ENCODE results near the gene MAP7D1. TPM values are rescaled to one million over a fixed set of nuclear protein-coding genes. Genes with fewer than 3 reads are reported as not detected.
"Not testable (repeated sequence)": the region's sequence is repeated elsewhere in the genome, so short reads cannot be mapped to it uniquely, and the experiment has no call there.

MAP7D1 gene
- total RNA-seq, 1 experiment from 2014 or later: 146 TPM

- peaks cover 28% of the 10 kb centered on the region for H3K27me3 ChIP-seq (ENCODE audit: control insufficient read depth, insufficient read depth, low read length)
- H3K36me3 ChIP-seq (replicated peaks; ENCODE audit: control insufficient read depth, insufficient read depth, low read length): no peaks in the 10 kb centered on the region; the same call in 1 of the 2 replicates
- H3K4me3 ChIP-seq (ENCODE audit: insufficient read depth, low read depth, low read length): no peak overlapping the region
- DNase-seq: no peak
These were observed 2.5 kb upstream of the MAP7D1 start for GRCh38 chr1:36153476-36153875.

- Histone ChIP-seq H3K4me3 (ENCODE audit: insufficient read depth, low read depth, low read length) (no peak overlapping the region), H3K27me3 (ENCODE audit: control insufficient read depth, insufficient read depth, low read length) (peaks cover 28% of the 10 kb centered on the region), H3K36me3 (replicated peaks; ENCODE audit: control insufficient read depth, insufficient read depth, low read length) (no peaks in the 10 kb centered on the region; the same call in 1 of the 2 replicates)
- DNase-seq: no peak
These were observed 1.6 kb upstream of the MAP7D1 start for GRCh38 chr1:36154335-36154734.

- DNase-seq: peak; percentile 73
- Histone ChIP-seq H3K36me3 (replicated peaks; ENCODE audit: control insufficient read depth, insufficient read depth, low read length) (peaks cover 1% of the 10 kb centered on the region; the same call in 1 of the 2 replicates), H3K4me3 (ENCODE audit: insufficient read depth, low read depth, low read length) (peak overlapping the region; percentile 89), H3K27me3 (ENCODE audit: control insufficient read depth, insufficient read depth, low read length) (peaks cover 28% of the 10 kb centered on the region)
These were observed 1.1 kb upstream of the MAP7D1 start for GRCh38 chr1:36154765-36155407.

GRCh38 chr1:36156329-36157114, 562 bp downstream of the MAP7D1 start:
- peak; percentile 96 for DNase-seq
- Histone ChIP-seq H3K36me3 (replicated peaks; ENCODE audit: control insufficient read depth, insufficient read depth, low read length) (peaks cover 1% of the 10 kb centered on the region; the same call in 1 of the 2 replicates), H3K27me3 (ENCODE audit: control insufficient read depth, insufficient read depth, low read length) (peaks cover 27% of the 10 kb centered on the region), H3K4me3 (ENCODE audit: insufficient read depth, low read depth, low read length) (peak overlapping the region; percentile 89)

GRCh38 chr1:36157115-36157903, 1.3 kb downstream of the MAP7D1 start:
- peak overlapping the region; percentile 89 for H3K4me3 ChIP-seq (ENCODE audit: insufficient read depth, low read depth, low read length)
- H3K36me3 ChIP-seq (replicated peaks; ENCODE audit: control insufficient read depth, insufficient read depth, low read length): peaks cover 1% of the 10 kb centered on the region; the same call in 1 of the 2 replicates
- peak; percentile 79 for DNase-seq
- peaks cover 26% of the 10 kb centered on the region for H3K27me3 ChIP-seq (ENCODE audit: control insufficient read depth, insufficient read depth, low read length)

- DNase-seq: no peak
- peaks cover 21% of the 10 kb centered on the region for H3K27me3 ChIP-seq (ENCODE audit: control insufficient read depth, insufficient read depth, low read length)
- peaks cover 1% of the 10 kb centered on the region; the same call in 1 of the 2 replicates for H3K36me3 ChIP-seq (replicated peaks; ENCODE audit: control insufficient read depth, insufficient read depth, low read length)
- no peak overlapping the region; the same call in 1 of the 2 replicates for H3K4me3 ChIP-seq (ENCODE audit: insufficient read depth, low read depth, low read length)
These were observed 2.2 kb downstream of the MAP7D1 start for GRCh38 chr1:36157973-36158826.

GRCh38 chr1:36158827-36159252, 2.9 kb downstream of the MAP7D1 start:
- DNase-seq; H3K4me3 ChIP-seq (ENCODE audit: insufficient read depth, low read depth, low read length); H3K36me3 ChIP-seq (replicated peaks; ENCODE audit: control insufficient read depth, insufficient read depth, low read length): not testable (repeated sequence)
- peaks cover 14% of the 10 kb centered on the region for H3K27me3 ChIP-seq (ENCODE audit: control insufficient read depth, insufficient read depth, low read length)

GRCh38 chr1:36159614-36160387, 3.8 kb downstream of the MAP7D1 start:
- H3K4me3 ChIP-seq (ENCODE audit: insufficient read depth, low read depth, low read length): no peak overlapping the region
- peaks cover 6% of the 10 kb centered on the region for H3K27me3 ChIP-seq (ENCODE audit: control insufficient read depth, insufficient read depth, low read length)
- H3K36me3 ChIP-seq (replicated peaks; ENCODE audit: control insufficient read depth, insufficient read depth, low read length): peaks cover 1% of the 10 kb centered on the region; the same call in 1 of the 2 replicates
- no peak for DNase-seq

GRCh38 chr1:36160388-36160948, 4.5 kb downstream of the MAP7D1 start:
- peaks cover under 1% of the 10 kb centered on the region; the same call in 1 of the 2 replicates for H3K27me3 ChIP-seq (ENCODE audit: control insufficient read depth, insufficient read depth, low read length)
- DNase-seq: no peak
- peaks cover 1% of the 10 kb centered on the region; the same call in 1 of the 2 replicates for H3K36me3 ChIP-seq (replicated peaks; ENCODE audit: control insufficient read depth, insufficient read depth, low read length)
- H3K4me3 ChIP-seq (ENCODE audit: insufficient read depth, low read depth, low read length): peak overlapping the region; percentile 52; the same call in 1 of the 2 replicates

- peaks cover 1% of the 10 kb centered on the region; the same call in 1 of the 2 replicates for H3K36me3 ChIP-seq (replicated peaks; ENCODE audit: control insufficient read depth, insufficient read depth, low read length)
- DNase-seq: peak; percentile 93
- no peaks in the 10 kb centered on the region for H3K27me3 ChIP-seq (ENCODE audit: control insufficient read depth, insufficient read depth, low read length)
- H3K4me3 ChIP-seq (ENCODE audit: insufficient read depth, low read depth, low read length): peak overlapping the region; percentile 52
These were observed 5.1 kb downstream of the MAP7D1 start for GRCh38 chr1:36160949-36161485.

- no peak for DNase-seq
- Histone ChIP-seq H3K36me3 (replicated peaks; ENCODE audit: control insufficient read depth, insufficient read depth, low read length) (peaks cover 1% of the 10 kb centered on the region; the same call in 1 of the 2 replicates), H3K4me3 (ENCODE audit: insufficient read depth, low read depth, low read length) (no peak overlapping the region), H3K27me3 (ENCODE audit: control insufficient read depth, insufficient read depth, low read length) (no peaks in the 10 kb centered on the region)
These were observed 5.9 kb downstream of the MAP7D1 start for GRCh38 chr1:36161641-36162531.

Data from H7 (cell line).